HG02943 (cell line): ENCODE measurements around the gene LRP1.

Experiments used
- ATAC-seq: cut with Tn5 transposase; IDR thresholded peaks from one replicate; pipeline ENCODE4 v1.9.1; 2021; ENCODE audit warnings: mild to moderate bottlenecking, low read depth, moderate library complexity; ENCODE audit not compliant: unreplicated experiment

LRP1 gene

DNA sequence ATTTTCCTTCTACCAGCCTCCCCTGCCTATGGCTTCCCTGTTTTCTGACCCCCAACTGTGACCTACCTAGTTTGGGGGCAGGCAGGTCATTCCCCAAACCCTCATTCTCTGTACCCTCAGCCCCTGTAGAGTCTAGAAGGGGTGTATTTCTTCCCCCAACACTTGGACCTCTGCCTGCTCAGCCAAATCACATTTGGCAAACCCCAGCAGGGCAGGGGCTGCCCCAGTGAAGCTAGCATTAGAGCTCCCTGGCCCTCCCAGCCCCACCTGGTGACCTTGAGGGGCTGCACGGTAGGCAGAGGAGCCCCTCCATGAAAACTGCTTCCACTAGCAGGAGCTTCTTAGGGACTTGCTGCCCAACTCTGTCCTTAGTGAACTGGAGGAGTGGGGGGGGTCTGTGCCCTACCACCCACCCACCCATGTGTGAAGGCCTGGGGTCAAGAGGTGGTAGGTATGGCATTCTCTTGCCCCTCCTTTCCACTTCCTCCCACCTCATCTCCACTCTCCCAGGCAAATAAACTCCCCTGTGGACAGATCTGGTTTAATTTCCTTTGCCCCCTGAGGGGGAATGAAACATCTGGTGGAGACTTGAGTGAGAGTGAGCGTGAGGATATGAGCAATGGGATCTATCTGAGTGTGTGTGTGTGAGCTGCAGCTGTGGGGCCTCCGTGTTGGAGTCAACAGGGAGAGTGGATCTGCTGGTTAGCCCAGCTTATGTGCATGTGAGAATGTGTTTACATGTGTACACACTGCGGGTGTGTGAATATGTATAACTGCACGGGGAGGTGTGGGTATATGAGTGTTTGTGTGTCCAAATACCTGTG lies 90.0 kb downstream of the LRP1 start:
- ATAC-seq, result no peak

DNA sequence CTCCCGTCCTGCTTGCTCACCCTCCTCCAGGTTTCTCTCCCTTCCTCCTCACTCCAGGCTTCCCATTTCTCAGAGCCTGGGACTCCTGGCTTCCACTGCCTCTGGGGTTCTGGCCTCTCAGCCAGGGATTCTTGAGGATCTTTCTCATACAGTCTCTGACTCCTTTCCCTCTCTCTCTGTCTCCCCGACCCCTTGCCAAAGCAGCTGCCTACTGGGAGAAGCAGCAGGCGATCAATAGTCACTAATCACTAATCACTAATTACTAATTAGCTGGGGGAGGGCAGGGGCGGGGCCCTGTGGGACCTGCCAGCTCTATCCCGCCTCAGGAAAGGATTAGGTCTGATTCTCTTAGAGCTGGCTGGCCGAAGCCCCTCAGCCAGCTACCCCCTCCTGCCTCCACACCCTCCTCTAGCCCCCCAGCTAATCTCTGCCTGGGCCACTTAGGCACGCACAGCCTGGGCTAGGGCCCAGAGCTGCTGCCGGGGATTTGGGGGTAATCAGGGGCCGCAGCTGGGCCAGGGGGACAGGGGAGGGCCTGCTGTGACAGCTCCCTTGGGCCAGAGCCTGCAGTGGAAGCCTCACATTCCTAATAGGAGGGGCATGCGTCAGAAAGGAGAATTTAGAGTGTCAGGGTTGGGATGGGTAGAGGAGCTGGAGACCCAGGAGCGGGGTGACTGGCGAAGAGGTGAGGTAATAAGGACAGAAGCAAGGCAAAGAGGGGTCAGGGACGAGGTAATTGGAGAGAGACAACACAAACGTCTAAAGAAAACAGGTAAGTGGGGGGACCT lies 91.1 kb downstream of the LRP1 start:
- ATAC-seq, result no peak

DNA sequence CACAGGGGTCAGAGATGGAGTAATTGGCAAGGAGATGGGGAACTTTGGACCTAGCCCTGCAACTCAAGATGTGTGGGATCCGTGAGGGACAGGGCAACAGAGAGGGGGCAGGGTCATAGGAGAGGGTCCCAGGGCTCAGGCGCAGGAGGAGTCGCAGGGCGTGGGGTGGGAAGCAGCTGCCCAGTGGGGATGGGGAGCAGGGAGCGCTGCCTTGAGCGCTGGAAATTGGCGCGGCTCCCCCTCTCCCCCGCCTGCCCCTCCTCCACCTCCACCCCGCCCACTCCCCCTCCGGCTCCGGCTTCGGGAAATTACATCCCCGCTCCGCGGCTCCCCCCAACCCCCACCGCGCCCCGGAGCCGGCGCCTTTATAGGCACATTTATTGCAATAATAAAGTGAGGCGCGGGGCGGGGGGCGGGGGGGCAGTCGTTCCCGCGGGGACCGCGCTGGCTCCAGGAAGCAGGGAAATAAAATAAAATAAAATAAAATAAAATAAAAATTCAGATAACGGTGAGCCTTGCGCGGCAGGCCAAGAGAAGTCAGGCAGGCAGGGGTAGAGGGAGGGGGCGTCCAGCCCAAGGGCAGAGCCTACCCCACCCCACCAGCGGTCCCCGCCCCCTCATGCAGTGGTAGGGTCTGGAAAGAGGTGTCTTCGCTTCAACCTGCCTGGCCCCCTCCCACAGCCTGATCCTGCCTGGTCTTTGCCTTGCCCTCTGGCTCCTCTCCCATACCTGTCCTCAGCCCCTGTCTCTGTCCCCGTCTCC lies 91.9 kb downstream of the LRP1 start:
- no peak for ATAC-seq

DNA sequence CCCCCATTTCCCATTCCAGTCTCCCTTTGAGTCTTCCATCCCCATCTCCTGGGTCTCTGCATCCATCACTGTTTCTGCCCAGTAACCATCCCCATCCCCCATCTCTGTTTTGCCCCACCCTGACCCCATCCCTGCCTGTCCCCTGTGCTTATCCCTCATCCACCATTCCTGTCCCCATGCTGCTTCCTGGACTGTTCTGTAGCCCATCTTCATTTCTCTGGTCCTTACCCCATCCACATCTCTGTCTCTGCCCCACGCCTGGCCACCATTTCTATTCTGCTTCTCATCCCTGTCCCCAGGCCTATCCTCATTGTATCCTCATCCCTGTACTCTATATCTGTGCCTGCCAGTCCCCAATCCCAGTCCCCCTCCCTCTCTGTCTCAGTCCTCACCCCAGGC lies 92.5 kb downstream of the LRP1 start:
- no peak for ATAC-seq

DNA sequence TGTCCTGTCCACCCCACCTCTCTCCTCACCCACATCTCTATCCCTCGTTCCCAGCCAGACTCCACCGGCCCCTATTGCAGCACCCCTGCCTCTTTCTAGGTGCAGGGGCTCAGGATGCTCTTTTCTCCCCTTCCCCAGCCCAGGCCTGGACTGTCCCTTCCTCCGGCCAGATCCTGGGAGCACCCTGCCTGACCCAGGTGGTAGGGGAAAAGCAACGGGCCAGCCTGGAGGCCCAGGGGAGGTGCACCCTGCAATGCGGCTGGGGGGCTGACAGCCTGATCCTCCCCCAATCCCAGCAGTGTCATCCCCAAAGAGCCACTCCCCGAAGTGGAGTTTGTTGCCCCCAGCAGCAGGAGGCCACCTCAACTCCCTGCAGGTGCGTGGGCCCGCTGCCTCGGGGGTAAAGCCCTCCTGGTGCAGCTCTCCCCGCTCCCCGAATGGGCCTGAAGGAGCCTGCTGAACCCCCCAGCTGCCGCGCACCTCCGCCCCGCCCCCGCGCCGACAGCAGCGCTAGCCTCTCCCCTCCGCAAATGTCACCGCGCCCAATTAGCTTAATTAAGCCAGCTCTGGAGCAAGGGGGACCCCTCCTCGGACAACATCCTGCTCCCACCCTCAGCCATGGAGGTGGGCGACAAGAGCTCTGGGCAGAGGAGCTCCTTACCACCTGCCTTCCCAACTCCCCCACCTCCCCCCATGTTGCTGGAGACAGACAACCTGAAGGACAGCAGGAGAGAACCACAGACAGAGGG lies 93.1 kb downstream of the LRP1 start:
- no peak for ATAC-seq

DNA sequence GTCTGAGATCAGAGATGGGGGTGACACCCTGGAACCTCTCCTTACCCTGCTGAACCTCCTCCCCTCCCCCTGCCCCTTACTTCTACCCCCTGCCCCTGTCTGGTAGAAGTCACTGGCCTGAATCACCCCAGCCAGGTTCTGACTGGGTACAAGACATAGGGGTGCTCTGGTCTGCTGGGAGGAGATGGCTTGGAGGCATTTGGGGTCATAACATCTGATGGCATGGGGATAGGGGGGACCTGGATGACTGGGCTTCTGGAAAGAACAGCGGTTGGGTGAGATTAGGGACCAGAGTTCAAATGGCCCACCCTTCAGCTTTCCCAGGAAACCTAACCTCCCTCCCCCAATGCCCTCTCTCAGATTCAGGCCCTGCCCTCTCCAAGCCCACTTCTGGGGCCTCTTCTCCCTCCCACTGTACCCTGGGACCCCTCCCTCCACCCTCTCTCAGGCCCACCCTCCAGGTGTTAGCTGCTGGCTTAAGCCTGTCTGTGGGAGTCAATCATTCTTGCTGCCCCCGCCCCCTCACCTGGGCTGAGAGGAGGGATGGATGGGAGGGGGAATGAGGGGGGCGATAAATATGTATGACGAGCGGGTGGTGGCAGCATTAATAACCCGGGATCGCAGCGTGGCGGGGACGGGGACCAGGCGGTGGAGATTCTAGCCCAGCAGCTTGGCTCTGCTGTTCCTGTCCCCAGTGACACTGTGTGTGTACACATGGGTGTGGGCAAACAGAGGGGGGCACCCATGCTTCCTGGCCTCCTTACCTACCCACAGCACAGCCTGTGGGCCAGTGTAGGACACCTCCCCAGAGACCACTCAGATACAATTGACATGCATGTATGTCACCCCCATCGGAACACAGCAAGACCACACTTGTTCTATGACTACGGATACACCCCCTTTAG lies 94.3 kb downstream of the LRP1 start:
- ATAC-seq, result no peak

DNA sequence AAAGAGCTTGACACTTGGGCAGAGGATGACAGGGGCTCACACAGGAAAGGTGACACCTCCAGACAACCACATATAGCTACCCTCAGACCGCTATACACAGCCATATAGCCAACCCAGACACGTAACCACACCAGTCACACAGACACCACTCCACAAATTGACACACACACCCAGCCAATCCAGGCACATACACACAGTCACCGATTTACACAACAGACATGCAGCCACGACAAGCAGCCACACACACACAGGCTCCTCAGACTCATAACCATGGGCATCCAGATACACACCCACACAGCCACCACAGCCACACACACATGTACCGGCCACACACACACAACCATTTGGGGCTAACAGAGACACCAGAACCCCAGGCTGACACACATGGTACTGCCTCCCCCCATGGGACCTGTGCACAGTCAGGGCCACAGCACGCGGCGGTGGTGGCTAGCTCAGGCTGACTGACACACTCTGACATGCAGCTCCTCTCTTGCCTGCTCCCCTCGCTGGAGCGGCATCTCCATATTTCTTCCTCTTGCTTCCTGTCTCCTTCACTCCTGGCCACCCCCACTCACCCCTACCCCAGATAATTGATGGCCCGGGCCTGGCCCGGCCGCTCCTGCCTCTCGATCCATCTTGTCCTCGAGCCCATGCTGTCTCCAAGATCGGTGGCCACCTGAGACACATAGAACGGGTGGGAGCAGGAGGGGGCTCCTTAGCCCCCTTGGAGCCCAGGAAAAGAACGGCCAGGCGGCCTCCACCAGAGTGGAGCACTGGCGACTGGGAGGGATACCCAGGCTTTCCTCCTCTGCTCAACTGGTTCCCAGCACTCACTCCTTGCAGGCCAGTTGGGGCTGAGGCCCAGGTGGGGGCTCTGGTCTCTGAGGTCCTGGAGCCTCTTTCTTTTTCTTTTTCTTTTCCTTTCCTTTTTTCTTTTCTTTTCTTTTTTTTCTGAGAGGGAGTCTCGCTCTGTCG lies 95.2 kb downstream of the LRP1 start:
- ATAC-seq, result no peak

DNA sequence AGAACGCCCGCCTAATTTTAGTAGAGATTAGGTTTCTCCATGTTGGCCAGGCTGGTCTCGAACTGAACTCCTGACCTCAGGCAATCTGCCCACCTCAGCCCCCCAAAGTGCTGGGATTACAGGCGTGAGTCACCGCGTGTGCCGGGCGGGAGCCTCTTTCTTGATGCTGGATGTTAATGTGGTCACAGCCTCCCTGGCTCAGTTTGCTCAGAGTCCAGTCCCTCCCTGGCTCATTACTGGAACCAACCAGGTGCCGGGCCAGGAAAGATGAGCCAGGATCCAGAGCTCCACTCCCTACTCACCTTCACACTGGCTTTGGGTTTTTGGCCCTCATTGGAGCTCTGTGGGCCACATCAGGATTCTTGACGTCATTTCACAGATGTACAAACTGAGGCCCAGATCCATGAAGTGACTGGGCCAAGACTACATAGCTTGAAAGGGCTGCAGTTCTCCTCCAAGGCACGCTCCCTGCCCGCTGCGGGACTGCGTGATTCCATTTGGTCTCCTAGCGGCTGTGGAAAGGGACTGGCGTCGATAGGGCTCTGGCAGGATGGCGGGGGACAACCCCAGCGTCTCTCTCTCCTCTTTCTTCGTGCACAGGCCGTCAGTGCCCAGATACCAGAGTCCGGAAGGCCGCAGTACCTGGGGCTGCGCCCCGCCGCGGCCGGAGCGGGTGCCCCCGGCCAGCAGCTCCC lies 96.1 kb downstream of the LRP1 start:
- no peak for ATAC-seq

DNA sequence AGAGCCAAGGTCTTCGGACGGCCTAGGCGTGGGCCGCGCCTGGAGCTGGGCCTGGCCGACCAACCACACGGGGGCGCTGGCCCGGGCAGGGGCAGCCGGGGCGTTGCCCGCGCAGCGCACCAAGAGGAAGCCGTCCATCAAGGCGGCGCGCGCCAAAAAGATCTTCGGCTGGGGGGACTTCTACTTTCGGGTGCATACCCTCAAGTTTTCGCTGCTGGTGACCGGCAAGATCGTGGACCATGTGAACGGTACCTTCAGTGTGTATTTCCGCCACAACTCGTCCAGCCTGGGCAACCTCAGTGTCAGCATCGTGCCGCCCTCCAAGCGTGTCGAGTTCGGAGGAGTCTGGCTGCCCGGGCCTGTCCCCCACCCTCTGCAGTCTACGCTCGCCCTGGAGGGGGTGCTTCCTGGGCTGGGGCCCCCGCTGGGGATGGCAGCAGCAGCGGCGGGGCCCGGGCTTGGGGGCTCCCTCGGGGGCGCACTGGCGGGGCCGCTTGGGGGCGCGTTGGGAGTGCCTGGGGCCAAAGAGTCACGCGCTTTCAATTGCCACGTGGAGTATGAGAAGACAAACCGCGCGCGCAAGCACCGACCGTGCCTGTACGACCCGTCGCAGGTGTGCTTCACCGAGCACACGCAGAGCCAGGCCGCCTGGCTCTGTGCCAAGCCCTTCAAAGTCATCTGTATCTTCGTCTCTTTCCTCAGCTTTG lies 96.8 kb downstream of the LRP1 start:
- ATAC-seq, result no peak

DNA sequence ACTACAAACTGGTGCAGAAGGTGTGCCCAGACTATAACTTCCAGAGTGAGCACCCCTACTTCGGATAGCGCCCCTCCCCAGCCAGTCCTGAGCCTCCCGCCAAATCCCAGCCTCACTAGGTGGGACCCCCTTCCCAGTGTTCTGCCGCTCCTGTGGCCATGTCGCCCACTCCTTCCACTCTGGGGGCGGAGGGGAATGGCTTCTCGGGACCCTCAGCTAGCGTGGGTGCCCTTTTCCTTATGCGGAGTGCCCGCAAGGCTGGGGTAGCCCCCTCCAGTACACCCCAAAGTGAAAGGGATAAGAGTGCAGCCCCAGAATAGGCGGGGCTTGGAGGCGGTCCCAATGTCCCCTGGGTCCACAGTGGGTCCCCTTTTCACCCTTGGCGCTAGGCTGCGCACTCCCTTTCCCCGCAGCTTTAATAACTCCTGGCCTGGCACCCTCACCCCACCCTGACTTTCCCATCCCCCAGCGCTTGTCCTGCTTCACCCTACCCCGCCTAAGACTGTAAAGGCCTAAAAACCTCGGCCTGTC lies 97.5 kb downstream of the LRP1 start:
- ATAC-seq, result no peak

DNA sequence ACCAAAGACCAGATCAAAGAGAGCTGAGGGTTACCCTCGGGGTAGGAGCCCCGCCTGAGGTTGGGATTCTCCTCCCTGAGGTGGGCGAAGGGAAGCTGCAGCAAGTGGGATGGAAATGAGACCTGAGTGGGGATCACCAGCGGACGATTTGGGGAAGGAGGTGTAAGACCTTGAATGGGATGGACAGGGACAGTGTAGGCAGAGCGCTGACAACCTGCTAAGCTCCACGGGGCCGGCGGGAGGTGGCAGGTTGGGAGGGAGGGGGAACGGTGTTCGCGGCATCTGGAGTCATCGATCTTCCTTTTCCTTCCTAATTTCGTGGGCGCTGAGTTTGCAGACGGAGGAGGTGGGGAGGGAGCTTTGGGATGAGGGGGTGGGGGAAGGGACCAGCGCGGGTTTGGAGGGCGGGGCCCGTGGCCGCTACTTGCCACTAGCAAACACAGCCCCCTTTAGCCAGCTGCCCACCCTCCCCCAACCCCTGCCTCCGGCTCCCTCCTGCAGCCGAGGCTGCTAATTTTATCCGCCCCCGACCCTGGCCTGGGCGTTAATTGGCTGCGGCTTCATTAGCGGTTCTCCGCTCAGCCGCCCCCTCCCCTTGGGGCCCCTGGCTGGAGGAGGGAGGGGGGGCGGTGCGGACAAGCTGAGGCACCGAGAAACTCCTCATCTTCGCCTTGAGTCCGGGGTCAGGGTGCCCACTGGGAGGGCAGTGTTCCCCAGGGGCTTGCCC lies 98.5 kb downstream of the LRP1 start:
- ATAC-seq, result no peak

DNA sequence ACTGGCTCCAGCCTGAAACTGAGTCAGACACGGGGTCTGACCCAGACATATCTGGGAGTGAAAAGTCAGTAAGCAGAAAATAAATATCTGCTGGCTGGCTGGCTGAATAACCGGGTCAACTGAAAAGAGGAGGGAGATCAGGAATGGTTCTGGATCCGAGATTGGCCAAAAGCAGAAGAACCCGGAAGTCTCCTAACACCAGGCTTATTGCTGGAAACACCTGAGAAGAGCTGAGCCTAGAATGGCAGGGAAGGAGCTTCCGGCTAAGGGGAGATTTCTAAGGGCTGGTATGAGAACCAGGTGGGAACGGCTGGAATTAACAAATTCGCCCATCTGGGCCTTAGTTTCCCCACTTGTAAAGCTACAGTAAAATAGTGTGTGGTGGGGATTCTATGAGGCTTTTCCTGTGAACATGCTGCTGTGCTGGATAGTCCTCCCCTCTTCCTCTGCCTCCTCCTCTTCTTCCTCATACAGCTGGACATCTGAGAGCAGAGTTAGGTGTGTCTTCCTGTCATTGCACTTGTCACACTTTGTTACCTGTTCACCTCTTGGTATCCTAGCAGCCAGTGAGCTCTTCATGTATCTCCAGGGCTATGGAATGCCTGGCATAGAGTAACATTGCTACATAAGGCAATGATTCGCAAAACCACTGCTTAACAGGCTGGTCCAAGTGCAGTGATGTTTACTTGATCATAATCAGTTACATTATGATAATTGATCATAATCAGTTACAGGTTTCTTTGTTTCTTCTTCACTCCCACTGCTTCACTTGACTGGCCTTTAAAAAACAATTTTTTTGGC lies 99.2 kb downstream of the LRP1 start:
- no peak for ATAC-seq

DNA sequence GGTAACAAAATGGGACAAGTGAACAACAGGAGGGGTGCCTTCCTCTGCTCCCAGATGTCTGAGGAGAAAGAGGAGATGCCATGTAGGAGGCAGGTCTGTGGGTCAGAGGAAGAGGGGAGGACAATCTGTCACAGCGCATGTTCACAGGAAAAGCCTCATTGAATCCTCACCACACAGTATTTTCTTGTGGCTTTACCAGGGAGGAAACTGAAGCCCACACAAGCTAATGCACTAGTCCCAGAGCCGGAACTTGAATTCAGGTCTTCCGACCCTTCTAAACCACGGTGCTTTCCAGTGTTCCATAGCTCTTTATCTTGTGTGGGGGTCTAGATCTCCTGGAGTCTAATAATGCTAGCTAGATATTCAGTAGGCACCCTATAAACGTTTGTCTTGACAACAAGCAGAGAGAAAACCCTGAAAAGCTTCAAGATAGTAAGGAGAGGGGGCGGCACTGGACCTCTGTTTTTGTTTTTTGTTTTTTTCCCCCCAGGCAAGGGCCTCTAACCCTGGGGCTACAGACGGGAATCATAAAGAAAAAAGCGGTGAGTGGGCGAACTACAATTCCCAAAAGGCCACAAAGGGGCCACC lies 100.9 kb downstream of the LRP1 start:
- ATAC-seq, result no peak

DNA sequence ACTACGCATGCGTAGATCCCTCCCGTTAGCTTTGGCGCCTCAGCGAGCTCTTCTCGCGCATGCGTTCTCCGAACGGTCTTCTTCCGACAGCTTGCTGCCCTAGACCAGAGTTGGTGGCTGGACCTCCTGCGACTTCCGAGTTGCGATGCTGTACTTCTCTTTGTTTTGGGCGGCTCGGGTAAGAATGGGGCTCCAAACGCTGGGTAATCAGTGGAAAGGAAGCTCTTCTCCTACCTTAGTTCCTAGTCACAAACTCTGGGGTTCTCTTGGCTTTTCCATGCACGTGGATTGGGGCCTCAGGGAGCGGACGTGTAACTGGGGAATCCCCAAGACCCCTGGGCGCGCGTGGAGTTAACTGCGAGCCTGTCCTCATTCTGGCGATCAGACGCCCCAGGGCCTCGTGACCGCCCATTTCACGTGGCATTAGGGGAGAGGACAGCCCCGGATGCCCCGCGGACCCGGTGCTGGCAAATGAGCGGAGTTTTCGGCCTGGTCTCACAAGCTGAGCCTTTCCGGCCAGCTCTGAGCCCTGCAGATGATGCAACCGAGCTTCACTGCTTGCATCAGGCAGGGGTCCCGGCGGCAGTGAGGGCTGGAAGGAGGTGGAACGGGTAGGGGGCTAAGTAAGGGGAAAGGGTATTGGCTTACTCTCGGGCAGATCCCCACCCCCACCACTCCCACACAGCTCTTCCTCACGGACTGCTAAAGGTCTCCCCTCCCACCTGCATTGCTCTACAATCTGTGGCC lies 101.5 kb downstream of the LRP1 start, which contains the start of gene SHMT2:
TSS of gene SHMT2 (plus strand) at position 78 of the 747 bp plus-strand sequence. CDS start at position 146, 68 bp downstream.
- ATAC-seq, result no peak
